Neural progenitor cell (in vitro differentiated cells): ENCODE data around the gene SOWAHD.

Experiments used
- CTCF ChIP-seq: fragments of 200-600 bp; sonication (generic); IDR thresholded peaks from 2 replicates; pipeline ENCODE4 v1.5.1; 2017; ENCODE audit warnings: antibody characterized with exemption, mild to moderate bottlenecking
- EZH2 ChIP-seq: fragments of 200-600 bp; sonication (generic); IDR thresholded peaks from 2 replicates; pipeline ENCODE4 v1.6.1; 2017; ENCODE audit warnings: antibody characterized with exemption, mild to moderate bottlenecking, moderate library complexity

- TF ChIP-seq CTCF = no peak
- no peak for TF ChIP-seq EZH2
Observed at GRCh38 chrX:119763181-119763580, 4.8 kb downstream of the SOWAHD start.
